Activated naive CD8-positive, alpha-beta T cell treated with anti-CD3 and anti-CD28 coated beads for 36 hours (primary cell): ENCODE data around the gene SORBS1. TPM values are rescaled to one million over a fixed set of nuclear protein-coding genes. Genes with fewer than 3 reads are reported as not detected.
"Not testable (repeated sequence)": the region's sequence is repeated elsewhere in the genome, so short reads cannot be mapped to it uniquely, and the experiment has no call there.

ENCODE experiments used
- DNase-seq: peaks from one replicate; pipeline ENCODE4 v3.0.0; 2021
- H3K27ac Mint-ChIP-seq: one replicate; pipeline ENCODE4 v1.8.0; 2022; ENCODE audit warnings: mild to moderate bottlenecking, moderate library complexity, mixed read lengths
- H3K27me3 Mint-ChIP-seq: one replicate; pipeline ENCODE4 v1.8.0; 2022; ENCODE audit warnings: mild to moderate bottlenecking, mixed read lengths
- H3K36me3 Mint-ChIP-seq: one replicate; pipeline ENCODE4 v1.8.0; 2021; ENCODE audit warnings: mild to moderate bottlenecking, mixed read lengths
- H3K4me1 Mint-ChIP-seq: one replicate; pipeline ENCODE4 v1.8.0; 2021; ENCODE audit warnings: mixed read lengths
- H3K4me3 Mint-ChIP-seq: one replicate; pipeline ENCODE4 v1.8.0; 2022; ENCODE audit warnings: mild to moderate bottlenecking, moderate library complexity, mixed read lengths
- H3K9me3 Mint-ChIP-seq: one replicate; pipeline ENCODE4 v1.8.0; 2022; ENCODE audit warnings: mixed read lengths
- total RNA-seq, 2 experiments: library from RNA; stranded (reverse); gene quantifications; one replicate each; pipeline ENCODE4 v1.2.3, GENCODE V29; 2021

The SORBS1 gene
- total RNA-seq, 2 experiments from 2014 or later, result 0.54 to 0.64 TPM

- no peaks in the 10 kb centered on the region for H3K36me3 Mint-ChIP-seq
- no peak overlapping the region for H3K27ac Mint-ChIP-seq
- peaks cover 4% of the 10 kb centered on the region for H3K27me3 Mint-ChIP-seq
- DNase-seq, result no peak
- H3K4me1 Mint-ChIP-seq, result peaks cover 6% of the 10 kb centered on the region
- H3K4me3 Mint-ChIP-seq, result no peak overlapping the region
- no peaks in the 10 kb centered on the region for H3K9me3 Mint-ChIP-seq
These were observed 80.9 kb downstream of the SORBS1 start for GRCh38 chr10:95480102-95480900.

- no peak for DNase-seq
- H3K27me3 Mint-ChIP-seq, result peaks cover 4% of the 10 kb centered on the region
- H3K27ac Mint-ChIP-seq, result no peak overlapping the region
- H3K9me3 Mint-ChIP-seq, result no peaks in the 10 kb centered on the region
- H3K36me3 Mint-ChIP-seq, result no peaks in the 10 kb centered on the region
- H3K4me1 Mint-ChIP-seq, result peaks cover 6% of the 10 kb centered on the region
- H3K4me3 Mint-ChIP-seq, result no peak overlapping the region
These were observed 82.2 kb downstream of the SORBS1 start for GRCh38 chr10:95478935-95479334.

DNA sequence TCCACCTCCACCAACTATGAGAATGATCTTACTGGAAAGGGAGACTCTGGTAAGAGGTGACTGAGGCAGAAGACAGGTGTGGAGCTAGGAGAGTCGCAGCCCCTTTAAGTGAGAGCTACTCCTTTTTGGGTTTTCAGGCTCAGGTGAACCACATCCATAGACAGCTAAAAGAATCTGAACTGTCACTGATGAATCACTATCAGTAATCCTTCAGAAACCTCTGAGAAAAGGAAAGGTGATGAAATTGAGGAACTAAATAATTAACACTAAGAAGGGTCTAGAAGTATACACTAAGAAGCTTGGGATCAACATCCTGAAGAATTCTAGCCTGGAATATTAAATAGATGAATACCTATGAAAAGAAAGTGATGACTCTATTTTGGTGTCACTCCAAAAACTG lies 83.0 kb downstream of the SORBS1 start:
- Mint-ChIP-seq H3K27ac (no peak overlapping the region), H3K9me3 (no peaks in the 10 kb centered on the region), H3K27me3 (peaks cover 4% of the 10 kb centered on the region), H3K4me1 (peaks cover 6% of the 10 kb centered on the region), H3K4me3 (no peak overlapping the region), H3K36me3 (no peaks in the 10 kb centered on the region)
- no peak for DNase-seq

DNA sequence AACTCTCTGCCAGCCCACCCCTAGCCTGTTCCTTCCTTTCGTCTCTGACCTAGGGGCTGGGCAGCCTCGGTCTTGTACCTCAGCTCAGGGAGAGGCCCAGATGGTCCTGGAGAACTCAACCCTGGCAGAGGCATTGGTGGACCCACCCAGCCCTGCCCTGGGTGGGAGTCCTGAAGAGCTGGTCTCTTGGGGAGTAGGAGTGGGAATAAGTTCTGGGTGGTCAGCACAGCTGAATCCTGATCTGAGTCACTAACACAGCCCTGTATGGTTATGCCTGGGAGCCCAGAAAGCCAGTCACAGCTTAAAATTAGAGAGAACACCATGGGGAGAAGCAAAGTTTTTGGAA lies 84.0 kb downstream of the SORBS1 start:
- H3K4me3 Mint-ChIP-seq, result no peak overlapping the region
- DNase-seq, result no peak
- H3K4me1 Mint-ChIP-seq, result peaks cover 6% of the 10 kb centered on the region
- no peaks in the 10 kb centered on the region for H3K36me3 Mint-ChIP-seq
- no peak overlapping the region for H3K27ac Mint-ChIP-seq
- peaks cover 4% of the 10 kb centered on the region for H3K27me3 Mint-ChIP-seq
- H3K9me3 Mint-ChIP-seq, result no peaks in the 10 kb centered on the region

DNA sequence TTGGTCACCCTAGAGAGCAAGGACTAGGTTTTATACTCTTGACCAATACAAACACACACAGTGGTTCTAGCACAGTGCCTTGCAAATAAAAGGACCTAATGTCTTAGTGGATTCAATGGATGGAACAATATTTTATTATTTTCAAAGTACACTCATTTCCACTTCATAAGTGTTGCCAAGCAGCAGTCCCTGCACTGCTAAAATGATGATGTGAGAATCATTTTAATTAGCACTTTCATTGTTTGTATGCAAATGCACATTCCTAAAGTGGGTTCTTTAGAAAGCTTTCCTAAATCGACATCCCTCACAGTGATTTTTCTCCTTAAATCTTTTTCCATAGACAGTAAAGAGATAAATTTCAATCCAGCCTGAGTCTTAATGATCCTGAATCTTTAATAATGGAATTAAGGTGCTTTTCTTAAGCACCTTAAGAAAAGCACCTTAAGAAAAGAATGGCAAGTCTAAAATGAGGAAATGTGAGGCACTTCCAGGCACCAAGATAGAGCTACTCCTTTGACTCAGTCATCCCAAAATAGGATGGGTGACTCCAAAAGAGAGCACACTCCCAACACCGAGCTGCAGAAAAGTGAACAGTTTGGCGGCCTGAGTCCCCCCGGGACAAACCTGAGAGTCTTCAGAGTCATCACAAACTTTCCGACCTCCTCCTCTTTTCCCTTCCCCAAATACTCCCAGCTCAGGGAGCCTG lies 84.5 kb downstream of the SORBS1 start:
- no peak overlapping the region for H3K27ac Mint-ChIP-seq
- H3K36me3 Mint-ChIP-seq, result no peaks in the 10 kb centered on the region

DNA sequence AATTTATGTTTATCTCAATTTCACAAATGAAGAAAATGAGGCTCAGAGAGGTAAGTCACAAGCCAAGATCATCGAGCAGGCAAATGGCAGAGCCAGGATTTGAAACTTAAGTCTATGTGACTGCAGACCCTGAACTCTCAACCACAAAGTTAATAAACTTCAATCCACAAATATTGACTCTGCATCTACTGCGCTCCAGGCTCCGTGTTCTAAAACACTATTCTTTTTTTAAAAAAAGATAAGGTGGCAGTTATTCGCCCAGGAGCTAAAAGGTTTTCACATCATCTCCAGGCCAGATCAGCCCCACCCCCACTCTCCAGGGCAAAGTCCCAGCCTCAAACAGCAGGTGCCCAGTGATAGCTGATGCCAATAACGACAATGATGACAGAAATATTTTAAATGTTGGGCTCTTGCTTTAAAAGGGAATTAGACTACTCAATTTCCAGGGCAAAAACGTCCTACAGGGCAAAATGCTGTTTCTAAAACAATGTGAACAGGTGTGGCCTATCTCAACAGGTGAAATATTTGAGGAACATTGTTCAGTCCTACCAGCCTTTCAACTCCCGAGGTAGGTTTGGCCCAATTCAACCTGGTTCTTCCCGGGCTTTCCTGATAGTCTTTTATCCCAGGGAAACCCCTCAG lies 85.2 kb downstream of the SORBS1 start:
- H3K4me3 Mint-ChIP-seq, result no peak overlapping the region
- no peaks in the 10 kb centered on the region for H3K9me3 Mint-ChIP-seq
- no peaks in the 10 kb centered on the region for H3K36me3 Mint-ChIP-seq
- DNase-seq, result no peak
- no peaks in the 10 kb centered on the region for H3K4me1 Mint-ChIP-seq
- H3K27ac Mint-ChIP-seq, result no peak overlapping the region
- H3K27me3 Mint-ChIP-seq, result peaks cover 4% of the 10 kb centered on the region

More for the DNA sequence above, 84.5 kb downstream of the SORBS1 start:
- peaks cover 4% of the 10 kb centered on the region for H3K27me3 Mint-ChIP-seq
- DNase-seq, result no peak
- H3K9me3 Mint-ChIP-seq, result no peaks in the 10 kb centered on the region
- peaks cover 5% of the 10 kb centered on the region for H3K4me1 Mint-ChIP-seq
- H3K4me3 Mint-ChIP-seq, result no peak overlapping the region

DNA sequence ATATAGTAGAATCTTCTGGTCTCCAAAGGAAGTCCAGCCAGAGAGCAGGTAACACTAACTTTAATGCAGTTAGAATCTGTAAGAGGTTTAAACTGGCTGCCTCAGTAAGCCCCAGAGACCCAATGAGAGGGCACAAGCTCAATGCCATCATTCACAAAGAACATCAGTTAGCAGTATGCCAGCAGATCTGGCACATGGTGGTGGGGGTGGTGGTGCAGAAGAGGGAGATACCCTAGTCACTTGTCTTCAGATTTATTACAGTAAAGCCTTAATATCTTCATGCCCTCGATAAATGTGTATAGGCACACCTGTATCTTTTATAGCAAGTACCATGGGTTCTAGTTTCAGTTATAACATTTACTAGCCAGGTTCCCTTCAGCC lies 86.2 kb downstream of the SORBS1 start:
- Mint-ChIP-seq H3K4me3 (no peak overlapping the region), H3K4me1 (no peaks in the 10 kb centered on the region), H3K36me3 (no peaks in the 10 kb centered on the region), H3K27me3 (peaks cover 4% of the 10 kb centered on the region), H3K9me3 (no peaks in the 10 kb centered on the region), H3K27ac (no peak overlapping the region)
- no peak for DNase-seq

GRCh38 chr10:95474228-95475002 lies 86.8 kb downstream of the SORBS1 start:
- no peak for DNase-seq
- Mint-ChIP-seq H3K4me1 (no peaks in the 10 kb centered on the region), H3K27me3 (no peaks in the 10 kb centered on the region), H3K4me3 (no peak overlapping the region), H3K27ac (no peak overlapping the region), H3K36me3 (no peaks in the 10 kb centered on the region), H3K9me3 (no peaks in the 10 kb centered on the region)

DNA sequence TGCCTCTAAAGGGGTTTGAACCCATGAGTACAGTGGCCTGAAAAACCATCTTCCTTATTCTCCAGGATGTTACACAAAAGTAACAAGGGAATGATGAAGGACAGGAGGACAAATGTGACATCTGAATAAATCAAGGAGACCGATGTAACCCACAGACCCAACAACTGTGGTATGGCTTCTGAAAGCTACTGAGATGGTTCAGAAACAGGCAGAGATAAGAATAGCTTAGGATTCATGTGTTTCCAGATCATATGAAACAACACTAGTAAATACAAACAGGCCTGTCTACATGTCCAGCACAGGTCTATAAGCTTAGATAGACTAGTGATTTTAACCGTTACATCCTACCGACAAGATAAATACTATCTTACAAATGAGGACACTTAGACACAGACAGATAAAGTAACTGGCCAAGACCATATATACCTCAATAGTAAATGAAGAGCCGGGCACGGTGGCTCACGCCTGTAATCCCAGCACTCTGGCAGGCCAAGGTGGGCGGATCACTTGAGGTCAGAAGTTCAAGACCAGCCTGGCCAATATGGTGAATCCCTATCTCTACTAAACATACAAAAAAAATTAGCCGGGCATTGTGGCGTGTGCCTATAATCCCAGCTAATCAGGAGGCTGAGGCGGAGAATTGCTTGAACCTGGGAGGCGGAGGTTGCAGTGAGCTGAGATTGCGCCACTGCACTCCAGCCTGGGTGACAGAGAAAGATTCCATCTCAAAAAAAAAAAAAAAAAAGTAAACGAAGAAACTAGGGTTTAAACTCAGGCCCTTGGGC lies 88.7 kb downstream of the SORBS1 start:
- Mint-ChIP-seq H3K27me3 (no peaks in the 10 kb centered on the region), H3K27ac (no peak overlapping the region), H3K36me3 (no peaks in the 10 kb centered on the region), H3K4me3 (no peak overlapping the region), H3K9me3 (no peaks in the 10 kb centered on the region), H3K4me1 (no peaks in the 10 kb centered on the region)
- no peak for DNase-seq

DNA sequence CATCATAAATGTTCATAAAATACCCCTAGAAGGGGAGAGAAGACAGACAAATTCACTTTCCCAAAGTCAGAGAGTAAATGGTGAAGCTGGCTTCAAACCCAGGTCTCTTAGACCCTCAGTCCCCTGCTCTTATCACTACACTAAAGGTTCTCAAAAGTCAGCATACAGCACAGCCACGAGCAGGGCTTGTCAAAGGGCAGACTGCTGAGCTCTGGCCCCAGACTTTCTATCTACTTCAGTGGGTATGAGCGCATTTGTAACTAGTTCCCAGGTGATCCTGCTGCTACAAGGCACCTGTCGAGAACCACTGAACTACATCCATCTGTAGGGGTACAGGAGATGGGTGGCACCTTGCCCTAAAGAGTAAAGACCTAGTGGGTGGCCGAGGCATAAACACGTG lies 91.5 kb downstream of the SORBS1 start:
- DNase-seq, result no peak
- Mint-ChIP-seq H3K27ac (no peak overlapping the region), H3K27me3 (peaks cover 5% of the 10 kb centered on the region), H3K4me1 (peaks cover 2% of the 10 kb centered on the region), H3K4me3 (no peak overlapping the region), H3K9me3 (no peaks in the 10 kb centered on the region), H3K36me3 (no peaks in the 10 kb centered on the region)

DNA sequence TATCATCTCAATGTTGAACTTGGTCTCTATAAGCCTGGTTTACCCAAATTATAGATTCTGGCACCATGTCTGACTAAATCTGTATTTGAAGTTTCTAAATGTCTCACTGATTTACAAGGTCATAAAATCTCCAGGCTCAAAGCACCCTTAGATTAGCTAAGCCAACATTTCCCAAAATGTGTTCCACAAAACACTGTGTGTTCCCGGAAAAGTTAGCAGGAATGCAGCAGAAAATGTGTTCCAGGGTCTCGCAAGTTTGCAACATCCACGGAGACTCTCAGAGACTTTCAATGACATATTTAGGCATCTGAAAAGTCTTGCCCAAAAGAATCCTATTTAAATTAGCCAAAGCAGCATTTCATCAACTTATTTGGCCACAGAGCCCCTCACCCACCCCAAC lies 91.9 kb downstream of the SORBS1 start:
- DNase-seq, result no peak
- Mint-ChIP-seq H3K27ac (no peak overlapping the region), H3K36me3 (no peaks in the 10 kb centered on the region), H3K27me3 (peaks cover 5% of the 10 kb centered on the region), H3K4me1 (peaks cover 2% of the 10 kb centered on the region), H3K4me3 (no peak overlapping the region), H3K9me3 (no peaks in the 10 kb centered on the region)

GRCh38 chr10:95467642-95468041 lies 93.5 kb downstream of the SORBS1 start:
- not testable (repeated sequence) for H3K27me3 Mint-ChIP-seq, H3K4me1 Mint-ChIP-seq, H3K9me3 Mint-ChIP-seq, DNase-seq, H3K4me3 Mint-ChIP-seq, H3K36me3 Mint-ChIP-seq, H3K27ac Mint-ChIP-seq

- Mint-ChIP-seq H3K36me3 (no peaks in the 10 kb centered on the region), H3K9me3 (no peaks in the 10 kb centered on the region), H3K4me1 (peaks cover 2% of the 10 kb centered on the region), H3K27ac (no peak overlapping the region), H3K4me3 (no peak overlapping the region), H3K27me3 (peaks cover 10% of the 10 kb centered on the region)
- DNase-seq, result no peak
These were observed 94.0 kb downstream of the SORBS1 start for GRCh38 chr10:95467162-95467599.

GRCh38 chr10:95466436-95466835 lies 94.7 kb downstream of the SORBS1 start:
- Mint-ChIP-seq H3K36me3 (no peaks in the 10 kb centered on the region), H3K27me3 (peaks cover 10% of the 10 kb centered on the region), H3K27ac (no peak overlapping the region), H3K4me3 (no peak overlapping the region), H3K4me1 (peaks cover 2% of the 10 kb centered on the region), H3K9me3 (no peaks in the 10 kb centered on the region)
- DNase-seq, result no peak
